ENCODE measurements around the gene RFNG.
A peak's percentile ranks its signal among the peaks of the same experiment; 100 is the strongest.

The RFNG gene

DNA sequence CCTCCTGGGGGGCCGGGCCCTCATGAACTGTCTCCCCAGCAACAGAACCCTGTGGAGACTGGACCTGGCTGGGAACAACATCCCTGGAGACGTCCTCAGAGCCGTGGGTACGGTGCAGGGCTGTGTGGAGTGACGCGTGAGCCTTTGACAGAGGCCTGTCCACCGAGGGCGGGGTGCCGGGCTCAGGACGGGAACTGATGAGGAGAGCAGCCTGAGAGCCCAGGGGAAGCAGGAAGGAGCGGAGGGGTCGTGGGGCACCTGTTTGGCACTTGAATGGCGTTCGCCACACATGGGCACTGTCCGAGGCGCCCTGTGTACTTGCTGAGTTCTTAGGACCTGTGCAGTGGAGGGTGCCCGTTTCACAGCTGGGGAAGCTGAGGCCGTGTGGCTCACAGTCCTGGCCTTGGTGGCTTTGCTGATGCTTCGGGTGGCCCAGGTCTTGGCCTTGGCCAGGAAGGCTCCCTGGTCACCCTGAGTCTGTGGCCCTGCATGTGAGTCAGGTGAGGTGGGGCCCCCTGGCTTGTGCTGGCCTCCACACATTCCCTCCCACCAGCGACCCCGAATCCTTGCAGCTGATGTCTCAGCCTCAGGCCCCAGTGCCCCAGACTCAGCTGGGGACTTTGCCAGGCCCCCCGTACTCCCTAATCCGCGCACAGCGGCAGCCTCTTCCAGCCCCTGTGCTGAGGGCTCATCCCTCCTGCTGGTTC, 26.1 kb downstream of the RFNG start:
- DNase-seq (ENCODE audit: low spot score) = no peak

DNA sequence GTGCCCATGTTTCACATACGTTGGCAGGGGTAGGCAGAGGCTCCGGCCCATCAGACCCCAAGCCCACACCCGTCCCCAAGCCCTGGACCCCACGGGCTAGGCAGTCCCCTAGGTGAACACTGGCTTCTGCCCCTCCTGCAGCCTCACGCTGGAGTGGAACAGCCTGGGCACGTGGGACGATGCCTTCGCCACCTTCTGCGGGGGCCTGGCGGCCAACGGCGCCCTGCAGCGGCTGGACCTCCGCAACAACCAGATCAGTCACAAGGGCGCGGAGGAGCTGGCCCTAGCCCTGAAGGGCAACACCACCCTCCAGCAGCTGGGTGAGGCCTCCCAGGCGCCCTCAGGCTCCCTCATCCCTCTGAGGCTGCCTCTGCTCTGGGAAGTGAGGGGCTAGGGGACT, 26.8 kb downstream of the RFNG start:
- DNase-seq (ENCODE audit: low spot score) = no peak

DNA sequence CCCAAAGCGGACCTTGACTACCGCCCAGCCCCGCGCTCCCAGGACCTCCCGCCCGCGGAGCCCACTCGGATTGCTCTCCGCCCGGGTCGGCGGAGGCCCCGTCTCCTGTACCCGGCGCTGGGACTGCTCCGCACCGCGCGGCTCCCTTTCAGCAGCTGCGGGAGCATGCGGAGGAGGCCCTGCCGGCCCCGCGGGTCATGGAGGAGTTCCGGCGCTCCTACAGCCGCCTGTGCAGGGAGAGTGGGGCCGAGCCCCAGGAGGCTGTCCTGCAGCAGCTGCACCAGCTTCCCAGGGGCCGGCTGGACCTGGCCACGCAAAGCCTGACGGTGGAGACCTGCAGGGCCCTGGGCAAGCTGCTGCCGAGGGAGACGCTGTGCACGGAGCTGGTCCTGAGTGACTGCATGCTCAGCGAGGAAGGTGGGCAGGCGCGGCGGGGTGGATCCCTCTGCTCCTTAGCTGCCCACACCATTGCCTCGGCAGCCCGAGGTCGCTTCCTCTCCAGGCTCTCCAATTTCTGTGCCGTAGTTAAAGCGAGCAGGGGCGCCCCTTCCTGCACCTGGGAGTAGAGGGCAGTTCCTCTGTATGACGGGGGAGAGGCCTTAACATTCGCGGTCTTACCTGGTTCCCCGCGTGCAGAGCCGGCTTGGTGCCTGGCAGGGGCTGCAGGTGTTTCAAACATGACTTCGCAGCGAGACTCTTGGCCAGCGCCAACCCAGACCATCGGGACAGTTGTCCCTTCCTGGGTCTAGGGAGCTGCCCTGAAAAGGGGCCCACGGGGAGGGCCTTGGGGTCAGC, 28.0 kb downstream of the RFNG start:
- no peak for DNase-seq (ENCODE audit: low spot score)

DNA sequence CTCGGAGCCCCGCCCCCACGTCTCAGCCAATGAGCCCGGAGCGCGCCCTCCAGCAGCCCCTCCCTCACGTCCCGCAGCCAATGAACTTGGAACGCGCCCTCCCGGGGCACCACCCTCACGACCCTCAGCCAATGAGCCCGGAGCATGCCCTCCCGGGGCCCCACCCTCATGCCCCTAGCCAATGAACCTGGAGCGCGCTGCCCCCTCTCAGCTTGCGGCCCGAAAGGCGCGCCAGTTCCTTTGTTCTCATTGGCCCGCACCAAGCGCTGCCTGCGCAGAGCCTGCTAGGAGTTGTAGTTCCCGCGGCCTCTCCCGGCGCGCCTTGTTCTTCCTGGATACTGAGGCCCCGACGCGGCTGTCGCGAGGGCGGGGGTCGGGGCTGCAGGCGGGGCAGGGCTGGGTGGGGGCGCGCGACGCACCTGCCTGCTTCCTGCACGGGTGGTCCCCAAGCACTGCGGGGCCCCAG, 28.6 kb downstream of the RFNG start, which contains the start of gene LRRC45:
TSS of gene LRRC45 (plus strand) at position 325 of the 466 bp plus-strand sequence. CDS start 339 bp downstream, outside the sequence.
- peak; percentile 99 for DNase-seq (ENCODE audit: low spot score)

DNA sequence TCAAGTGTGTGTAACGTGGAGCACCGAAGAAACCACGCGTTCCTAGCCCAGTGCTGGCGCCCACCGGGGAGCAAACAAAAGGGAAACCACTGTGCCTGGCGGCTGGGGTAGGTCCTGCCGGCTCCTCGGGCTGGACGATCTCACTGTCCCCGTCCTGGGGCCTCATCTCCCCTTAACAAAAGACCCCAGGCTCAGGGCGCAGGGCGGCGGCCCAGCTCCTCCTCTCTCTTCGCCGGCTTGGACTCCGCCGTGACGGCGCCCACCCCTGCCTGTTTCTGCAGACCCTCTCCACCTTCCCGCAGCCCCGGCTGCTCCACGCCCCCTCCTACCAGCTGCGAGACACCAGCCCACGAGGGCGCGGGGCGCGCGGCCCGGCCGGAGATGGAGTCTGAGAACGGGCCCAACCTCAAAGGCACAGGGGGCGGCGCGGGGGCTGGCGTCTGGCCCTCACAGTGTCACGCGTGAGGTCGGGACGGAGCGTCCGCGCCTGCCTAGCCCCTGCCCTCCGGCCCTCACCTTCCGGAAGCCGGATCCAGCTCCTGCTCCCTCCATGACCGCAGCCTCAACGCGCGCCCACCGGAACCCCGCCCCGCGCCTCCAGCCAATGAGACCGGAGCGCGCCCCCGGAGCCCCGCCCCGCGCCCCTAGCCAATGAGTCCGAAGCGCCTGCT, 29.2 kb downstream of the RFNG start, which contains the start of gene CENPX:
TSS of gene CENPX (minus strand) at position 569 of the 671 bp plus-strand sequence. CDS start at position 552, 17 bp downstream.
- DNase-seq (ENCODE audit: low spot score) = no peak

GRCh38 chr17:82021900-82022309, 29.7 kb downstream of the RFNG start:
- no peak for DNase-seq (ENCODE audit: low spot score)

DNA sequence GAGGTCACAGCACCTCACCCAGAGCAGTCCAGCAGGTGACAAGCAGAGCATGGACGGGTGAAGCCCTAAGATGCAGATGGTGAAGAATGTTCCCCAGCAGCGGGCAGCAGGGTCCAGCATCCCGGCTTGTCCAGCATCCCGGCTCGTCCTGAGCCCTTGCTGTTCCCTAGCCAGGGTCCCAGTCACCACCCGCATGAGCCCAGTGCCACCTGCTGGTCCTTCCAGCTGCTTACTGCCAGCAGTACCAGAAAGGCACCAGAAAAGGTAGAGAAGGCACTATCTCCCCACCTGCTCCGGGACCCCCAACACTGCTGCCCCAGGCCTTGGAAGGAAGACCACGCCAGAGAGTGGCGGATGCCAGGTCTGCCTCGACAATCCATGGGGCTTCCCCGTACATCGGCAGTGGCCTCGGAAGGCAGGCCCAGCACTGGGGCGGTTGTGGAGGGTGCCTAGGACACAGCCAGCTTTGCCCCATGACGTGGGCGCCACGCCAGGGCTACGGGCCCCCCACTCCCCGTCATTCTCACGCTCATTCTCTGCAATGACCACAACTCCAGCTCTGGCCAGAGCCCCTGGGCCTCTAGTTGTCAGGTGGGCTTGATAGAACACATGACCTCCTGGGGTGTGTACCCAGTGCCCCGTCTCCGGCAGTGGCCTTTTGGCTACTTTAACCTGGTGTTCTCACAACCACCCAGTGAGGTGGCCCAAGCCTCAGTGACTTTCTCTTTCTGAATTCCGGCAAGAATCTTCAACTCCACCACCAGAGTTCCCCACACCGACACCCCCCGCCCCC, 30.3 kb downstream of the RFNG start:
- peak; percentile 81 for DNase-seq (ENCODE audit: low spot score)

GRCh38 chr17:82020572-82021106, 31.0 kb downstream of the RFNG start:
- no peak for DNase-seq (ENCODE audit: low spot score)

GRCh38 chr17:82019690-82020571, 31.7 kb downstream of the RFNG start:
- DNase-seq (ENCODE audit: low spot score) = no peak

- no peak for DNase-seq (ENCODE audit: low spot score)
Observed at GRCh38 chr17:82018989-82019689, 32.5 kb downstream of the RFNG start.

- DNase-seq (ENCODE audit: low spot score) = no peak
Observed at GRCh38 chr17:82018152-82018988, 33.2 kb downstream of the RFNG start.

DNA sequence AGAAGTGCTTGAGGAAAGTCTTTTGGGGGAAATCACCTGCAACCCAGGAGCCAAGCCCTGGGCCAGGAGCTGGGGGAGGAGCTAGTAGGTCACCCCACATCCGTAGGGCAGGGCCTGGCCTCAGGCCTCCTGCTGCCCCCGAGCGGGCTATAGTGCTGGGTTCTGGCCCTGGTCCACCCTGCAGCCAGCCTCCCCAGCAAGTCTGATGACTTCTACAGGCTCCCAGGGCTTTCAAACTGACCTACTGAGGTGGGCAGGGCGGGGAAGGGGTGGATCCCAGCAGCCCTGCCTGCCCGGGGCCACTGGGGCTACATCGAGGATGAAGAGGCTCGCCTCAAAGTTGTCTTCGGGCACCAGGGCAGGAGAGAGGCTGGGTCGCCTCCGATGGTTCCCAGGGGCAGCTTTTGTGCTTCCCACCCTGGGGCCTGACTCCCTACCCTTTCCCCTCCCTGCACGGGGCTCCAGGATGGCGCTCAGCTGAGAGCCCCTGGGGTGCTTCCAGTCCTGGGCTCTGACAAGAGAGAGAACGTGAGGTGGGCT, 33.9 kb downstream of the RFNG start:
- no peak for DNase-seq (ENCODE audit: low spot score)

DNA sequence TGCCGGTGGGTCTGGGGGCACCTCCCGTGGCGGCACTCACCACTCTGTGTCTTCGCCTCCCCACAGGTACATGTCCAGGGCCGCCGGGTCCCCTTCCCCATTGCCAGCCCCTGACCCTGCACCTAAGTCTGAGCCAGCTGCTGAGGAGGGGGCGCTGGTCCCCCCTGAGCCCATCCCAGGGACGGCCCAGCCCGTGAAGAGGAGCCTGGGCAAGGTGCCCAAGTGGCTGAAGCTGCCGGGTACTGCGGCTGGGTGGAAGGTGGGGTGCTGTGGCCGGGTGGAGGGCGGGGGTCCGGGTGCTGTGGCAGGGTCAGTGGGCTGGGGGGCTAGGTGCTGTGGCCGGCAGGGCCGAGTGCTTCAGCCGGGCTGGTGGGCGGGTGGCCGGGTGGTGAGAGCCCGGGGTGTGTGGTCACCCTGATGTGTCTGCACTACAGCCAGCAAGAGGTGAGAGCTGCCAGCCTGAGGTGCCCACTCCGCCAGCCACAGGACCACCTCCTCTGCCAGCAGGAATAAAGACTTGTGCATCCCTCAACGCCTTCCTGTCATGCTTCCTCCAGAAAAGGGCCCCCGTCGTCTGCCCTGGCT, 34.6 kb downstream of the RFNG start:
- no peak for DNase-seq (ENCODE audit: low spot score)

DNA sequence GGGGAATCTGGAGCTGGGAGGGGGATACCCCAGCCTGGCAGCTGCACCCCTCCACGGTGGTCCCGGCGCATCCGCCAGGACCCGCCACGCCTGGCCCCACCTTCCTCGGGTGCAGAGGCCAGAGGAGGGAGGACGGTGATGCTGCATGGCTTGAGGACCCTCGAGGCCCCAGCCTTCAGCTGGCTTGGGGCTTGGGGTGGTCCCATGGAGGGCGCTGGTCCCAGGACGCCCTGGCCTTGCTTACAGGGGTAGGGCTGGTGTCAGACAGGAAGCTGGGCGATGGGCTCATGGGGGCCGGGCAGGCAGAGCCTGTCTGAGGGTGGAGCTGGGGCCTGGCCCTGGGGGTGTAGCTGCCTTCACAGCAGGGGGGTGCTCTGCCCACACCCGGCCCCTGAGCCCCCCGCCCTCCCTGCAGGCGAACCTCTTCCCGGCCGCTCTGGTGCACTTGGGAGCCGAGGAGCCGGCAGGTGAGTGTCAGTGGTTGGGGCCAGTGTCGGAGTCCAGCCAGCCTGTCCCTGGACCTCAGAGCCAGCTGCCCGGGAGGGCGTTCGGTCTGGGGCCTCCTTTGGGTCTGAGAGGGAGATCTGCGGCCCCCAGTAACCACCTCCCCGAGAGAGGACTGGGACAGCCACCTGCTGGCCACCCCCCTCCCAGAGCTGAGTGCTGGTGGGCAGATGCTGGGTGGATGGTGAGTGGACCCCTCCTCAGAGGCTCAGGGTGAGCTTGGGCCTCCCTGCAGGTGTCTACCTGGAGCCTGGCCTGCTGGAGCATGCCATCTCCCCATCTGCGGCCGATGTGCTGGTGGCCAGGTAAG, 35.3 kb downstream of the RFNG start:
- DNase-seq (ENCODE audit: low spot score) = no peak

- DNase-seq (ENCODE audit: low spot score) = no peak
Observed at GRCh38 chr17:82015311-82015971, 36.2 kb downstream of the RFNG start.

DNA sequence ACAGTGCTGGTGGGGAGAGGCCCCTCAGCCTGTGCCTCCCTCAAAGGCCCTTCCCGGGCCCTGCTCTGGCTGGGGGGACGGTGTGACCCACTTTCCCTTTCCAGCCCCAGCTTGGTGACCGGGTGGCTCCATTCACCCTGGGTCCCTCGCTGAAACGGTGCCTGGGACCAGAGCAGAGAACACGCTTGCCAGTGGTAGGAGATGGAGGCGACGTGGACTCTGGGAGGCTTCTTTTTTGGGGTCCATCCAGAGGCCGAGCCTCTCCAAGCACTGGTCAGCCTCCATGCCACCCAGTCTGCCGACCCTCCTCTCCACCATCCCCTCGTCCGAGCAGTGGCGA, 36.7 kb downstream of the RFNG start:
- DNase-seq (ENCODE audit: low spot score) = no peak

DNA sequence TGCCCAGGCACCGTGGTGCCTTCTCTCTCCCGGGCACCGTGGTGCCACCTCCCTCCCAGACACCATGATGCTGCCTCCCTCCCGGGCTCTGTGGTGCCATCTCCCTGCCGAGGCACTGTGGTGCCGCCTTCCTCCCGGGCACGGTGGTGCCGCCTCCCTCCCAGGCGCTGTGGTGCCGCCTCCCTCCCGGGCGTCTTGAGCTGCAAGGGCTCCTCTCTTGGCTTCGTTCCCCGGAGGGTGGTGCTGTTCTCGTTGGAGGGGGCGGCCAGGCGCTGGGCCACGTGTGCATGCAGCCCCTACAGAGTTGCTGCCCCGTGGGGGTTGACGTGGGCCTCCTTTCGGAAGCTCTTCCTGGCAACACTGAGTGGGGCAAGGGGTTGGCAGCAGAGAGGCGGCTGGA, 37.2 kb downstream of the RFNG start:
- no peak for DNase-seq (ENCODE audit: low spot score)
